Kidney tubule cell (primary cell): ENCODE measurements around the gene POLR3H.

ENCODE experiments used
- DNase-seq: peaks from one replicate; pipeline ENCODE4 v3.0.0-alpha.2; 2018; ENCODE audit warnings: low spot score

The POLR3H gene

DNA sequence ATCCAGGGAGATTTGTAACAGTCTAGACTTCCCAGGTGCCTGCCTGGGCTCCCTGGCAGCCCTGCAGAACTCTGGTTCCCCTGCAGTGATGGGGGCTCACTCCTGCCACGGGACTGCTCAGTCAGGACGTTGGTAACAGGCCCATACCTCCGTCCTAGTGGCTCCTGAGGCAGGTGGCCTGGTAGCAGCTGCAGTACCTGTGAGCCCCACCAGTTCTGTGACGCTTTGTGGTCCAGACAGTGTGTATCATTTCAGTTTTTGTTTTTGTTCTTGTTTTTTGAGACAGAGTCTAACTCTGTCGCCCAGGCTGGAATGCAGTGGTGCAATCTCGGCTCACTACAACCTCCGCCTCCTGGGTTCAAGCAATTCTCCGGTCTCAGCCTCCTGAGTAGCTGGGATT lies 27.8 kb downstream of the POLR3H start:
- no peak for DNase-seq

DNA sequence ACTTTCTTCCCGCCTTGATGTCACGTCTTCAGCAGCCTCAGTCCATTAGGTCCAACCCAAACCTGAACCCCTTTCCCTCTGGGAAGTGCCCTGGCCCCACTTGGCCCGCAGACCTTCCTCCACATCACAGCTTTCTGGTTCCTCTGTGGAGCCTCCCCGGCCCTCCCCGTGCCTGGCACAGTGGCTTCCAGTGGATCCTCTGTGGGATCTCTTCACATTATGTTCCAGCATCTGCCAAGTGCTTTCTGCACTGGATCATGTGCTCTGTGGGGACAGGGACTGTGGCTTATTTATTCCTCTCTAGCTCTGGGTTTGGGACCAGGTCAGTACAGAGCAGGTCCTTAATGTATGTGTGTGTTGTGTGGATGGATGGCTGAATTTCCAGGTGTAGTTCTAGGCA lies 30.9 kb downstream of the POLR3H start:
- no peak for DNase-seq

- DNase-seq = peak; percentile 68
Measured at GRCh38 chr22:41512421-41513194, 31.7 kb downstream of the POLR3H start.

DNA sequence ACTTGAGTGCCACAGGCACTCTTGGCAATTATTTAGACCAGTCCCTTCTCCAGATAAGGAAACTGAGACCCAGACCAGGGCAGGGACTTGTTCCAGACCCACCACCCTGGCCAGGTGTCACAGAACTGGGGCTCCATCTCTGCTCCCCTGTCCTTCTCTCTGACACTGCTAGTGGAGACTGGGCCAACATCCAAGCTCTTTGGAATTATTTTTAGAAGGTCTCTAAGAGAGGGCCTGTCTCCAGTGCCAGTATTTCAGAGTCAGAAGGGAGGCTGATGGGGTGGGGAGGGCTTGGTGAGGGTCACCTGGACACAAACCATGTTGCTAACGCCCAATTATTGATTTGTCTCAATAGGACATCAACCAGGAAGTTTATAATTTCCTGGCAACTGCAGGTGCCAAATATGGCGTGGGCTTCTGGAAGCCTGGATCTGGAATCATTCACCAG lies 32.7 kb downstream of the POLR3H start:
- no peak for DNase-seq

GRCh38 chr22:41508770-41509170 lies 35.5 kb downstream of the POLR3H start:
- no peak for DNase-seq

GRCh38 chr22:41507330-41508063 lies 36.8 kb downstream of the POLR3H start:
- DNase-seq = no peak

GRCh38 chr22:41505511-41506220 lies 38.6 kb downstream of the POLR3H start:
- DNase-seq = no peak

- no peak for DNase-seq
Measured at GRCh38 chr22:41504816-41505215, 39.5 kb downstream of the POLR3H start.

DNA sequence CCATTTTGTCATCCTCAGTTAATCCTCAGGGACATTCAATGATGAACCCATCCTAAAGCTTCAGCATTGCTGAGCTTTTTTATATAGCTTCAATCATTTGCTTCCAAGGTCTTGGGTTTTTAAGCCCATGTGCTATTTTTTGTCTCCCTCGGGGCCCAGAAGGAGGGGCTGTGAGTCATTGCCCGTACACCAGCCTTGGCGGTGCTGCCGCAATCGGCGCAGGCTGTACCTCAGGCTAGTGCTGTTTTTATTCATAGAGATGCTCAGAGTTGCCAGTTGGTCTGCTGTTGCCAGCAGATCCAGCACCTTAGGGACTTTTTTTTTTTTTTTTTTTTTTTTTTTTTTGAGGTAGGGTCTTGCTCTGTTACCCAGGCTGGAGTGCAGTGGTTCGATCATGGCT lies 39.9 kb downstream of the POLR3H start:
- DNase-seq = no peak

DNA sequence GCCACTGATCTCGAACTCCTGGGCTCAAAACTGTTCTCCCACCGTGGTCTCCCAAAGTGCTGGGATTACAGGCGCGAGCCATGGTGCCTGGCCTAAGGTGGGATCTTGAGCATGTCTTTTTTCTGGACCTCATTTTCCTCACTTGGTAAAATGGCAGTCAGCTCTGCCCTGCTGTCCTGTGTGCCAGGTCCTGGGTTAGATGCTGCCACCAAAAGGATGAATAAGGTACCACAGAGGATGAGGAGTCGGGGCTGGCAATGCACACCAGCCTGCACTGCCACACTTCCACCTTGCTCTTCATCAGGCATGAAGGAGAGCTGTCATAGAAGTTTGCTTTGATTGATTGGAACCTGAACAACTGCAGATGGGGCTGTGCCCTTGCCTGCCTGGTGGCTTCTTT lies 43.1 kb downstream of the POLR3H start:
- peak; percentile 52 for DNase-seq

- no peak for DNase-seq
Measured at GRCh38 chr22:41500303-41500702, 44.0 kb downstream of the POLR3H start.

GRCh38 chr22:41499624-41500280 lies 44.5 kb downstream of the POLR3H start:
- no peak for DNase-seq

DNA sequence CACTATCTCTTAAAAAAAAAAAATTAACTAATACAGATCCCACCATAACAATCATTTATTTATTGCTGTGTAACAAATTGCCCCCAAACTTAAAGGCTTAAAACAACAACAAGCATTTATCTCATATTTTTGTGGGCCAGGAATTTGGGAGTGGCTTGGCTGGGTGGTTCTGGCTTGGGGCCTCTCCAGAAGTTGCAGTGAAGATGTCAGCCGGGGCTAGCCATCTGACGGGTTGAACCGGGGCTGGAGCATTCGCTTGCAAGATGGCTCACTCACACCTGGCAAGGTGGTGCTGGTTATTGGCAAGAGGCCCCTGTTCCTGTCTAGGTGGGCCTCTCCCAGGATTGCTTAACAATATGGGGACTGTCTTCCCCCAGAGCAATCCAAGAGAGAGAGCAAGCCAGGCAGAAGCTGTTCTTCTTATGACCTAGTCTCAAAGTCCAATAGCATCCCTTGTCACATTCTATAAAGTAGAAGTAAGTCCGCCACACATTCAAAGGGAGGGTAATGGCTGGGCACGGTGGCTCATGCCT lies 45.9 kb downstream of the POLR3H start:
- DNase-seq = no peak

GRCh38 chr22:41491374-41492100 lies 52.7 kb downstream of the POLR3H start:
- no peak for DNase-seq

- DNase-seq = no peak
Measured at GRCh38 chr22:41488596-41489385, 55.5 kb downstream of the POLR3H start.

GRCh38 chr22:41488076-41488475 lies 56.2 kb downstream of the POLR3H start:
- no peak for DNase-seq

- DNase-seq = no peak
Measured at GRCh38 chr22:41487037-41487935, 57.0 kb downstream of the POLR3H start.

GRCh38 chr22:41485033-41485432 lies 59.2 kb downstream of the POLR3H start:
- DNase-seq = no peak

GRCh38 chr22:41482319-41482935 lies 61.8 kb downstream of the POLR3H start:
- peak; percentile 20 for DNase-seq
